H1 (cell line): ENCODE measurements around the gene ESRRB. TPM values are rescaled to one million over a fixed set of nuclear protein-coding genes. Genes with fewer than 3 reads are reported as not detected.

ENCODE experiments used
- CTCF ChIA-PET: fragments of 300-600 bp; sonication (Branson Sonifier 250); formaldehyde crosslinking; loops from one replicate; lab custom pipeline; 2021; ENCODE audit not compliant: partially characterized antibody; lab: Charles Lee
- POLR2A ChIA-PET: fragments of 300-600 bp; sonication (Branson Sonifier 250); formaldehyde crosslinking; loops from one replicate; lab custom pipeline; 2021; ENCODE audit warnings: inconsistent platforms; ENCODE audit not compliant: partially characterized antibody; lab: Charles Lee
- DNase-seq, 2 experiments: peaks; one replicate each; pipeline versions ENCODE4 v3.0.0 to v3.0.0-alpha.2; 2010 to 2022; ENCODE audit warnings: low spot score in 2 of 2, low read depth in 1 of 2, mixed read lengths in 1 of 2
- FAIRE-seq: peaks from 2 replicates; lab custom pipeline; 2011; peaks lifted over from hg19 to GRCh38; lab: Jason Lieb, UNC
- H2AFZ ChIP-seq: 2 replicates; pipeline ENCODE4 v1.8.1; 2012; ENCODE audit warnings: low read length, inconsistent platforms
- H2AK5ac ChIP-seq: 2 replicates; pipeline ENCODE4 v1.6.1; 2013; ENCODE audit warnings: low read depth, low read length
- H2BK120ac ChIP-seq: replicated peaks from 2 replicates; pipeline ENCODE3; 2013; ENCODE audit warnings: low read depth, low read length, inconsistent platforms
- H2BK12ac ChIP-seq: 2 replicates; pipeline ENCODE4 v1.6.1; 2013; ENCODE audit warnings: low read depth, low read length
- H2BK15ac ChIP-seq: 2 replicates; pipeline ENCODE4 v1.6.1; 2013; ENCODE audit warnings: low read length
- H2BK20ac ChIP-seq: 2 replicates; pipeline ENCODE4 v1.6.1; 2013; ENCODE audit warnings: low read length
- H2BK5ac ChIP-seq: 2 replicates; pipeline ENCODE4 v1.6.1; 2013; ENCODE audit warnings: low read depth, low read length
- H3K14ac ChIP-seq: 2 replicates; pipeline ENCODE4 v1.6.1; 2013; ENCODE audit warnings: inconsistent platforms; ENCODE audit not compliant: insufficient read length
- H3K18ac ChIP-seq: 2 replicates; pipeline ENCODE4 v1.6.1; 2013; ENCODE audit warnings: low read length; ENCODE audit errors: extremely low read depth
- H3K23ac ChIP-seq: 2 replicates; pipeline ENCODE4 v1.6.1; 2013; ENCODE audit warnings: inconsistent platforms; ENCODE audit not compliant: insufficient read length
- H3K23me2 ChIP-seq: 2 replicates; pipeline ENCODE4 v1.6.1; 2013; ENCODE audit warnings: low read depth, low read length
- H3K27ac ChIP-seq: 2 replicates; pipeline ENCODE4 v1.6.1; 2011; ENCODE audit warnings: low read depth, low read length, inconsistent platforms
- H3K27me3 ChIP-seq, 4 experiments: replicated peaks in 1 of 4; 1 replicate in 1 of 4; 2 replicates in 3 of 4; pipeline versions ENCODE4 v1.6.1 to v1.8.1; 2011 to 2013; ENCODE audit warnings: low read length in 3 of 4, mild to moderate bottlenecking in 3 of 4, inconsistent platforms in 2 of 4, mixed read lengths in 2 of 4, moderate library complexity in 1 of 4; ENCODE audit not compliant: control insufficient read depth in 3 of 4, insufficient read depth in 3 of 4; ENCODE audit errors: extremely low read depth in 1 of 4
- H3K36me3 ChIP-seq, 4 experiments: 2 replicates each; pipeline versions ENCODE4 v1.6.1 to v1.8.1; 2011 to 2013; ENCODE audit warnings: mild to moderate bottlenecking in 4 of 4, low read length in 3 of 4, moderate library complexity in 2 of 4, control low read depth in 1 of 4, inconsistent platforms in 1 of 4; ENCODE audit not compliant: insufficient read depth in 4 of 4, control insufficient read depth in 2 of 4
- H3K4ac ChIP-seq: replicated peaks from 2 replicates; pipeline ENCODE3; 2013; ENCODE audit warnings: low read length, low read depth, mixed read lengths, inconsistent platforms; ENCODE audit not compliant: insufficient read length
- H3K4me1 ChIP-seq, 4 experiments: replicated peaks in 1 of 4; 1 replicate in 1 of 4; 2 replicates in 3 of 4; pipeline versions ENCODE4 v1.6.1 to v1.8.1; 2011 to 2013; ENCODE audit warnings: low read length in 3 of 4, inconsistent platforms in 2 of 4, mixed read lengths in 1 of 4; ENCODE audit not compliant: insufficient read depth in 4 of 4, control insufficient read depth in 3 of 4
- H3K4me2 ChIP-seq, 2 experiments: 2 replicates each; pipeline versions ENCODE4 v1.6.1 to v1.8.1; 2011 to 2013; ENCODE audit warnings: low read depth in 2 of 2, low read length in 2 of 2, control low read depth in 1 of 2, inconsistent platforms in 1 of 2, mild to moderate bottlenecking in 1 of 2; ENCODE audit not compliant: insufficient read depth in 1 of 2
- H3K4me3 ChIP-seq, 4 experiments: fragments of 200-600, 300-600 bp in 1 of 4; sonication (generic), shearing (Covaris generic), sonication (Bioruptor Twin) in 1 of 4; 2 replicates each; pipeline versions ENCODE4 v1.5.1 to v1.8.1; 2011 to 2016; ENCODE audit warnings: low read length in 4 of 4, low read depth in 3 of 4, control low read depth in 2 of 4, inconsistent platforms in 2 of 4, mild to moderate bottlenecking in 2 of 4, mixed read lengths in 1 of 4, moderate library complexity in 1 of 4; ENCODE audit not compliant: insufficient read depth in 2 of 4; ENCODE audit errors: extremely low read depth in 1 of 4
- H3K56ac ChIP-seq: replicated peaks from 2 replicates; pipeline ENCODE3; 2013; ENCODE audit warnings: low read depth, mild to moderate bottlenecking, mixed read lengths, low read length, inconsistent platforms; ENCODE audit not compliant: insufficient read length
- H3K79me1 ChIP-seq: 2 replicates; pipeline ENCODE4 v1.6.1; 2013; ENCODE audit warnings: low read depth, low read length, control low read depth
- H3K79me2 ChIP-seq, 2 experiments: 2 replicates each; pipeline versions ENCODE4 v1.6.1 to v1.8.1; 2012 to 2013; ENCODE audit warnings: low read length in 2 of 2, mild to moderate bottlenecking in 2 of 2, inconsistent platforms in 1 of 2; ENCODE audit not compliant: insufficient read depth in 2 of 2, control insufficient read depth in 1 of 2
- H3K9ac ChIP-seq, 4 experiments: replicated peaks in 1 of 4; 1 replicate in 1 of 4; 2 replicates in 3 of 4; pipeline versions ENCODE4 v1.6.1 to v1.8.1; 2011 to 2013; ENCODE audit warnings: low read depth in 3 of 4, low read length in 3 of 4, control low read depth in 2 of 4, mild to moderate bottlenecking in 2 of 4, moderate library complexity in 2 of 4, inconsistent platforms in 1 of 4; ENCODE audit errors: extremely low read depth in 1 of 4
- H3K9me3 ChIP-seq, 2 experiments: 2 replicates each; pipeline versions ENCODE4 v1.6.1 to v1.8.1; 2012 to 2013; ENCODE audit warnings: mild to moderate bottlenecking in 2 of 2, moderate library complexity in 2 of 2, control low read depth in 1 of 2, inconsistent platforms in 1 of 2, low read depth in 1 of 2, low read length in 1 of 2, mixed read lengths in 1 of 2; ENCODE audit not compliant: insufficient read depth in 2 of 2
- H4K20me1 ChIP-seq, 2 experiments: replicated peaks in 1 of 2; 2 replicates each; pipeline versions ENCODE3 to v1.8.1; 2011 to 2013; ENCODE audit warnings: inconsistent platforms in 2 of 2, low read length in 2 of 2, mild to moderate bottlenecking in 1 of 2; ENCODE audit not compliant: insufficient read depth in 2 of 2, control insufficient read depth in 1 of 2
- H4K5ac ChIP-seq: 2 replicates; pipeline ENCODE4 v1.6.1; 2013; ENCODE audit warnings: low read length, low read depth, mixed read lengths, inconsistent platforms; ENCODE audit not compliant: insufficient read length
- H4K8ac ChIP-seq: 2 replicates; pipeline ENCODE4 v1.8.0; 2013; ENCODE audit warnings: mild to moderate bottlenecking, moderate library complexity, low read length, inconsistent platforms; ENCODE audit not compliant: insufficient read depth; ENCODE audit errors: extremely low read depth
- H4K91ac ChIP-seq: replicated peaks from 2 replicates; pipeline ENCODE3; 2013; ENCODE audit warnings: low read length, mixed read lengths, inconsistent platforms; ENCODE audit not compliant: insufficient read length
- NANOG ChIP-seq: IDR thresholded peaks from 2 replicates; pipeline ENCODE4 v1.6.1; 2011; ENCODE audit warnings: low read length, low read depth, mild to moderate bottlenecking, inconsistent platforms; ENCODE audit not compliant: insufficient read depth, poor library complexity, severe bottlenecking
- SIX5 ChIP-seq: IDR thresholded peaks from 2 replicates; pipeline ENCODE4 v1.6.1; 2011; ENCODE audit warnings: mild to moderate bottlenecking, low read depth, low read length
- TCF12 ChIP-seq: IDR thresholded peaks from 2 replicates; pipeline ENCODE4 v1.6.1; 2011; ENCODE audit warnings: low read depth, mild to moderate bottlenecking, low read length
- WGBS, 2 experiments: shearing (Covaris generic) in 1 of 2; methylation state at CpG; one replicate each; pipeline versions ENCODE4 v1.1.6 to v1.1.7; 2013 to 2015; ENCODE audit warnings: low lambda C conversion rate in 2 of 2, mixed read lengths in 2 of 2, inconsistent platforms in 1 of 2, low coverage in 1 of 2, missing lambda C conversion rate in 1 of 2; ENCODE audit not compliant: insufficient replicate concordance in 2 of 2, insufficient coverage in 1 of 2, insufficient read length in 1 of 2; ENCODE audit errors: extremely low coverage in 1 of 2, missing lambda C conversion rate in 1 of 2; 5-methylcytosine and 5-hydroxymethylcytosine counted together
- polyA plus RNA-seq, 7 experiments: library from polyadenylated mRNA; depleted of rRNA in 3 of 7; stranded (reverse) in 5 of 7; unstranded in 2 of 7; fragments of >200 nt in 5 of 7; fragments of 200-250 nt in 2 of 7; gene quantifications; 1 replicate in 5 of 7; 2 replicates in 1 of 7; 4 replicates in 1 of 7; pipeline versions ENCODE4 v1.2.1 to v1.2.3, GENCODE V29; 2011 to 2013; ENCODE audit warnings: missing spikeins in 2 of 7, mixed read lengths in 2 of 7
- total RNA-seq: library from RNA; stranded (reverse); fragmentation: NEBNext Ultra II Directional; extraction: Animal tissue kit (Norgen Biotek cat#: 25700); gene quantifications from 2 replicates; pipeline ENCODE4 v1.2.1, GENCODE V29; 2021

ESRRB gene
- total and polyA plus RNA-seq, 2 of the 8 experiments (the other 6 are each of a cell fraction or from before 2014, with no cell fraction given), result 0.29 to 0.45 TPM

DNA sequence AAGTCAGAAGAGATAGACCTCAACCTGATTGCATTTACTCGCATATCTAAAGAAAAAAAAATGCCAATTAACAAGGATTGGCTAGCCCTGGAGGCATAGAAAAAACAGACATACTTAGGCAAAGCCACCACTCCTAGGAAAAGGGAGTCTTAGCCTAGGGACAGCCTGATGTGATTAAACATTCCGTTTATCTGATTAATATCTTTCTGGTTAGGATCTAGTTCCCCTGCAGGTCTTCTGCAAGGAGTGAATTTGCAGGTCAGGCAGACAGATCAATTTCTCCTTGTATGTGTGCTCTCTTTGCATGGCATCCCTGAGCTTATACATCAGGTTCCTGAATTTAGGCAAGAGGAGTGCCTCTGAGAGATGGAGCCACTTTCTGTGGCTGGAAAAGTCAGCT is 70.5 kb downstream of the ESRRB start:
- Histone ChIP-seq H3K23ac (no peak overlapping the region), H3K9me3 (no peaks in the 10 kb centered on the region), H3K79me2 (no peaks in the 10 kb centered on the region), H2BK12ac (no peak overlapping the region), H4K91ac (no peak overlapping the region), H3K4me2 (no peak overlapping the region), H3K4me3 (no peak overlapping the region), H2BK15ac (no peak overlapping the region), H2BK20ac (no peak overlapping the region), H4K20me1 (no peaks in the 10 kb centered on the region), H3K18ac (no peak overlapping the region), H3K4me1 (no peaks in the 10 kb centered on the region; a peak in 1 of 7 replicates), H2BK5ac (no peak overlapping the region), H2AK5ac (no peak overlapping the region), H3K27ac (no peak overlapping the region), H3K14ac (no peak overlapping the region), H3K79me1 (no peaks in the 10 kb centered on the region), H3K4ac (no peak overlapping the region), H3K27me3 (no peaks in the 10 kb centered on the region), H3K36me3 (no peaks in the 10 kb centered on the region), H3K9ac (no peak overlapping the region), H3K56ac (no peak overlapping the region), H4K8ac (no peak overlapping the region), H4K5ac (no peak overlapping the region), H2AFZ (no peak overlapping the region), H2BK120ac (no peak overlapping the region), H3K23me2 (no peaks in the 10 kb centered on the region)
- CTCF ChIA-PET, result interaction anchor here (0.6 to 3.0 kb wide), 8 partner anchors 10 to 60 kb away, joined by 3 to 17 read pairs (median 4); no protein-coding TSS in a partner anchor
- no peak for FAIRE-seq
- DNase-seq, result no peak
- 86% methylated on average over 2 of the region's 2 CpGs; no CpG with 5 or more reads in 1 of the 2 experiments for WGBS, 2 experiments
- POLR2A ChIA-PET, result no interaction called here
- TF ChIP-seq TCF12 (no peak), SIX5 (no peak), NANOG (no peak)
